ENCODE data around the gene ICA1. TPM values are rescaled to one million over a fixed set of nuclear protein-coding genes. Genes with fewer than 3 reads are reported as not detected.

The ICA1 gene
- total RNA-seq, 1 experiment from 2014 or later, result 0.19 TPM

- Histone ChIP-seq H3K9me3 (ENCODE audit: low read length) (no peaks in the 10 kb centered on the region), H3K4me2 (ENCODE audit: low read depth, low read length, poor library complexity, severe bottlenecking) (no peak overlapping the region), H3K9ac (ENCODE audit: low read length) (no peak overlapping the region), H3K36me3 (ENCODE audit: insufficient read depth, low read length) (no peaks in the 10 kb centered on the region), H3K27me3 (ENCODE audit: low read length) (no peaks in the 10 kb centered on the region), H2AFZ (ENCODE audit: low read length) (no peak overlapping the region), H3K4me3 (ENCODE audit: low read length) (no peak overlapping the region), H3K79me2 (ENCODE audit: low read length) (no peaks in the 10 kb centered on the region), H3K27ac (ENCODE audit: low read length) (no peak overlapping the region), H3K4me1 (ENCODE audit: low read length) (peaks cover 7% of the 10 kb centered on the region; the same call in 1 of the 2 replicates), H3K9me2 (replicated peaks; ENCODE audit: insufficient read depth, low read length) (no peaks in the 10 kb centered on the region), H4K20me1 (ENCODE audit: insufficient read depth, low read depth, low read length) (no peaks in the 10 kb centered on the region)
- DNase-seq, result no peak
Measured at GRCh38 chr7:8208816-8209215, 53.2 kb downstream of the ICA1 start.

DNA sequence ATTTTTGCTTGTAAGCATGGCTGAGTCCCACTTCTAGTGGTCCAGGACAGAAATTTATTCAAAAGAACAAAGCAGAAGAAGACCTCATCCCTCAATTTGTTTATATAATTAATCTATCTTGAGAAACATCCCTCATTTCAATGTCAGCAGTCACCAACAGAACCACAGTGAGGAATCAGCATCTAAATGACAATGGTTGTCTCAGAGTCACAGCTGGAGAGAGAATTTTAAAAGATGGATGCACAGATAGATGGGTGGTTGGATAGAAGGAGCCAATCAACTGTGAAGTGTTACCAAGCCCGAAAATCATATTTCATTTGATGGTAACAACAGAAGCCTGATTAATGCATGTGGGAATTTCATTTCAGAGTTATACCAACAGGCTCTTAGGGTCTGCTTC is 55.0 kb downstream of the ICA1 start:
- Histone ChIP-seq H3K4me2 (ENCODE audit: low read depth, low read length, poor library complexity, severe bottlenecking) (no peak overlapping the region), H3K9me3 (ENCODE audit: low read length) (no peaks in the 10 kb centered on the region), H3K9me2 (replicated peaks; ENCODE audit: insufficient read depth, low read length) (no peaks in the 10 kb centered on the region), H3K79me2 (ENCODE audit: low read length) (no peaks in the 10 kb centered on the region), H3K4me3 (ENCODE audit: low read length) (no peak overlapping the region), H3K9ac (ENCODE audit: low read length) (no peak overlapping the region), H2AFZ (ENCODE audit: low read length) (no peak overlapping the region), H4K20me1 (ENCODE audit: insufficient read depth, low read depth, low read length) (no peaks in the 10 kb centered on the region), H3K4me1 (ENCODE audit: low read length) (peaks cover 7% of the 10 kb centered on the region; the same call in 1 of the 2 replicates), H3K27me3 (ENCODE audit: low read length) (no peaks in the 10 kb centered on the region), H3K36me3 (ENCODE audit: insufficient read depth, low read length) (no peaks in the 10 kb centered on the region), H3K27ac (ENCODE audit: low read length) (no peak overlapping the region)
- no peak for DNase-seq

DNA sequence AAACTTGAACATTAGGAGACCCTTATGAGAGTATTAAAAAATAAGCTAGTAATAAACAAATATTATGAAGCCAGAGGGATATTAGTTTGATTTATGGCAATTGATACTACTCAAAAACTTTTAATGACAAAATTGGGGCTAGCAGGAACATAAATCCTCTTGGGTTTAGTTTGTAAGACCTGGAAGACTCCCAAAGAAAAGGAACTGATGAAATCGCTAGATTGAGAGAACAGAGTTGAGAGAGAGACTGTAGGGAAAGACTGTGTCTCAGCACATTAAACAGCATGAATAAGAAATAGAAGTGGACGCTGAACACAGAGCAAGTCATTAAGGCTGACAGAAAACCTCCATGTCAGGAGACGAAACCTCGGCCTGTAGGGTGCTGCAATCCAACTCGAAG is 56.4 kb downstream of the ICA1 start:
- no peak for DNase-seq
- H3K4me2 ChIP-seq (ENCODE audit: low read depth, low read length, poor library complexity, severe bottlenecking), result no peak overlapping the region
- no peaks in the 10 kb centered on the region for H3K27me3 ChIP-seq (ENCODE audit: low read length)
- H3K36me3 ChIP-seq (ENCODE audit: insufficient read depth, low read length), result no peaks in the 10 kb centered on the region
- H3K4me3 ChIP-seq (ENCODE audit: low read length), result no peak overlapping the region
- H3K79me2 ChIP-seq (ENCODE audit: low read length), result no peaks in the 10 kb centered on the region
- H3K27ac ChIP-seq (ENCODE audit: low read length), result no peak overlapping the region
- H3K9me2 ChIP-seq (replicated peaks; ENCODE audit: insufficient read depth, low read length), result no peaks in the 10 kb centered on the region
- H3K9me3 ChIP-seq (ENCODE audit: low read length), result no peaks in the 10 kb centered on the region
- peaks cover 7% of the 10 kb centered on the region; the same call in 1 of the 2 replicates for H3K4me1 ChIP-seq (ENCODE audit: low read length)
- no peak overlapping the region for H2AFZ ChIP-seq (ENCODE audit: low read length)
- no peak overlapping the region for H3K9ac ChIP-seq (ENCODE audit: low read length)
- no peaks in the 10 kb centered on the region for H4K20me1 ChIP-seq (ENCODE audit: insufficient read depth, low read depth, low read length)

DNA sequence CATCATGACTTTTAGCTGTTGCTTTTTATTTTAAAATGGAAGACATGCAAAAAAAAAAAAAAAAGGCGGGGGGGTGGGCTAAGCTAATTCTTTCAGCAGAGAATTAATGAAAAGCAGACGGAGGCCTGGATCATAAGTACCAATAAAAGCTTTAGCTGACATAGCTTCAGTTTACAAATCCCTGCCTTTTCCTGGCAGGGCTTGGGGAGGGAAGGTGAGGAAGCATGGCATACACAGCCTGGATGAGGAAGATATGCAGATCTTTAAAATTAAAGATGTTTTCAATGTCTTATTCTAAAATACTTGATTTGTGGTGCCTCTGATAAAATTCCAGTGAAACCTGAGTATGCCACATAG is 57.0 kb downstream of the ICA1 start:
- Histone ChIP-seq H2AFZ (ENCODE audit: low read length) (no peak overlapping the region), H3K27me3 (ENCODE audit: low read length) (no peaks in the 10 kb centered on the region), H3K36me3 (ENCODE audit: insufficient read depth, low read length) (no peaks in the 10 kb centered on the region), H3K9me2 (replicated peaks; ENCODE audit: insufficient read depth, low read length) (no peaks in the 10 kb centered on the region), H3K27ac (ENCODE audit: low read length) (no peak overlapping the region), H3K9ac (ENCODE audit: low read length) (no peak overlapping the region), H3K4me1 (ENCODE audit: low read length) (peaks cover 7% of the 10 kb centered on the region; the same call in 1 of the 2 replicates), H4K20me1 (ENCODE audit: insufficient read depth, low read depth, low read length) (no peaks in the 10 kb centered on the region), H3K9me3 (ENCODE audit: low read length) (no peaks in the 10 kb centered on the region), H3K79me2 (ENCODE audit: low read length) (no peaks in the 10 kb centered on the region), H3K4me3 (ENCODE audit: low read length) (no peak overlapping the region), H3K4me2 (ENCODE audit: low read depth, low read length, poor library complexity, severe bottlenecking) (no peak overlapping the region)
- no peak for DNase-seq

GRCh38 chr7:8204339-8205030 is 57.5 kb downstream of the ICA1 start:
- Histone ChIP-seq H3K4me3 (ENCODE audit: low read length) (no peak overlapping the region), H3K79me2 (ENCODE audit: low read length) (no peaks in the 10 kb centered on the region), H3K27me3 (ENCODE audit: low read length) (no peaks in the 10 kb centered on the region), H3K9me3 (ENCODE audit: low read length) (no peaks in the 10 kb centered on the region), H3K4me2 (ENCODE audit: low read depth, low read length, poor library complexity, severe bottlenecking) (no peak overlapping the region), H3K36me3 (ENCODE audit: insufficient read depth, low read length) (no peaks in the 10 kb centered on the region), H2AFZ (ENCODE audit: low read length) (no peak overlapping the region), H3K4me1 (ENCODE audit: low read length) (peaks cover 7% of the 10 kb centered on the region; the same call in 1 of the 2 replicates), H3K27ac (ENCODE audit: low read length) (no peak overlapping the region), H4K20me1 (ENCODE audit: insufficient read depth, low read depth, low read length) (no peaks in the 10 kb centered on the region), H3K9ac (ENCODE audit: low read length) (no peak overlapping the region), H3K9me2 (replicated peaks; ENCODE audit: insufficient read depth, low read length) (no peaks in the 10 kb centered on the region)
- no peak for DNase-seq

GRCh38 chr7:8201846-8202441 is 60.0 kb downstream of the ICA1 start:
- Histone ChIP-seq H3K4me2 (ENCODE audit: low read depth, low read length, poor library complexity, severe bottlenecking) (no peak overlapping the region), H4K20me1 (ENCODE audit: insufficient read depth, low read depth, low read length) (no peaks in the 10 kb centered on the region), H3K9ac (ENCODE audit: low read length) (no peak overlapping the region), H3K4me3 (ENCODE audit: low read length) (no peak overlapping the region), H2AFZ (ENCODE audit: low read length) (no peak overlapping the region), H3K79me2 (ENCODE audit: low read length) (no peaks in the 10 kb centered on the region), H3K27me3 (ENCODE audit: low read length) (no peaks in the 10 kb centered on the region), H3K36me3 (ENCODE audit: insufficient read depth, low read length) (no peaks in the 10 kb centered on the region), H3K27ac (ENCODE audit: low read length) (no peak overlapping the region), H3K9me3 (ENCODE audit: low read length) (no peaks in the 10 kb centered on the region), H3K4me1 (ENCODE audit: low read length) (peaks cover 12% of the 10 kb centered on the region), H3K9me2 (replicated peaks; ENCODE audit: insufficient read depth, low read length) (no peaks in the 10 kb centered on the region)
- no peak for DNase-seq

DNA sequence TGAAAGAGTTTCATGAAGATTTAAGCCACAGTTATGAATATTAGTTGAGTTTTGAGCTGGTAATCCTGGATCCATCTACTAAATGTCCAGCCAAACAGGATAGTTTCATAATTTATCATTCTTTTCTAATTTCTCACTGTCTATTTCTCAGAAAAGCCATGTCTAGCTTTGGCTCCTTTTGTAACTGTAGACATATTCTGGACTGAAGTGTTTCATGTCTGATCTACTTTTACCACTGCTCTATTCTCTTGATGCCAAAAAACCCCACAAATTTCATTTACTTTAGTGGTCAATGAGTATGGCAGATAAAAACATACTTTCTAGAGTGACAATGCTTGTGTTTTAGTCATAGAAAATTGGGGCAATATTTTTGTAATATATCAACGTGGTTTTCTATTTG is 61.2 kb downstream of the ICA1 start:
- DNase-seq, result no peak
- H3K27me3 ChIP-seq (ENCODE audit: low read length), result no peaks in the 10 kb centered on the region
- no peaks in the 10 kb centered on the region for H4K20me1 ChIP-seq (ENCODE audit: insufficient read depth, low read depth, low read length)
- H3K9me2 ChIP-seq (replicated peaks; ENCODE audit: insufficient read depth, low read length), result no peaks in the 10 kb centered on the region
- no peak overlapping the region for H3K9ac ChIP-seq (ENCODE audit: low read length)
- no peaks in the 10 kb centered on the region for H3K36me3 ChIP-seq (ENCODE audit: insufficient read depth, low read length)
- no peak overlapping the region for H3K27ac ChIP-seq (ENCODE audit: low read length)
- H3K4me3 ChIP-seq (ENCODE audit: low read length), result no peak overlapping the region
- no peak overlapping the region for H3K4me2 ChIP-seq (ENCODE audit: low read depth, low read length, poor library complexity, severe bottlenecking)
- no peaks in the 10 kb centered on the region for H3K79me2 ChIP-seq (ENCODE audit: low read length)
- H3K9me3 ChIP-seq (ENCODE audit: low read length), result no peaks in the 10 kb centered on the region
- peaks cover 7% of the 10 kb centered on the region for H3K4me1 ChIP-seq (ENCODE audit: low read length)
- H2AFZ ChIP-seq (ENCODE audit: low read length), result no peak overlapping the region

GRCh38 chr7:8200316-8200715 is 61.7 kb downstream of the ICA1 start:
- Histone ChIP-seq H3K4me3 (ENCODE audit: low read length) (no peak overlapping the region), H3K27ac (ENCODE audit: low read length) (no peak overlapping the region), H4K20me1 (ENCODE audit: insufficient read depth, low read depth, low read length) (no peaks in the 10 kb centered on the region), H3K79me2 (ENCODE audit: low read length) (no peaks in the 10 kb centered on the region), H3K4me2 (ENCODE audit: low read depth, low read length, poor library complexity, severe bottlenecking) (no peak overlapping the region), H3K9me3 (ENCODE audit: low read length) (no peaks in the 10 kb centered on the region), H3K9ac (ENCODE audit: low read length) (no peak overlapping the region), H3K9me2 (replicated peaks; ENCODE audit: insufficient read depth, low read length) (no peaks in the 10 kb centered on the region), H3K27me3 (ENCODE audit: low read length) (no peaks in the 10 kb centered on the region), H2AFZ (ENCODE audit: low read length) (no peak overlapping the region), H3K36me3 (ENCODE audit: insufficient read depth, low read length) (no peaks in the 10 kb centered on the region), H3K4me1 (ENCODE audit: low read length) (peaks cover 7% of the 10 kb centered on the region)
- no peak for DNase-seq
